ENCODE measurements around the gene TUBB.

TUBB gene

GRCh38 chr6:30683980-30684338 is 36.2 kb upstream of the TUBB start:
- no peak overlapping the region for H2AFZ ChIP-seq (ENCODE audit: low read length)
- H3K79me2 ChIP-seq (ENCODE audit: low read length), result peaks cover 75% of the 10 kb centered on the region
- H3K9me3 ChIP-seq (replicated peaks; ENCODE audit: insufficient read depth, low read length), result no peaks in the 10 kb centered on the region
- peak overlapping the region; percentile 91 for H3K4me2 ChIP-seq (ENCODE audit: low read depth, low read length)
- peak overlapping the region; percentile 80; the same call in 1 of the 2 replicates for H3K27ac ChIP-seq (ENCODE audit: low read length)
- no peaks in the 10 kb centered on the region for H4K20me1 ChIP-seq (ENCODE audit: insufficient read depth, low read length)
- peak overlapping the region; percentile 53 for H3K9ac ChIP-seq (ENCODE audit: low read length)
- H3F3A ChIP-seq (ENCODE audit: insufficient read depth, low read length), result peaks cover 55% of the 10 kb centered on the region
- no peaks in the 10 kb centered on the region for H3K27me3 ChIP-seq (replicated peaks; ENCODE audit: insufficient read depth, low read length)
- DNase-seq, result no peak
- no peaks in the 10 kb centered on the region for H3K9me2 ChIP-seq (replicated peaks; ENCODE audit: insufficient read depth, low read length)
- TF ChIP-seq EZH2 (optimal IDR thresholded peaks at IDR 0.05; ENCODE audit: low read depth, low read length), result no peak
- TF ChIP-seq CTCF (IDR thresholded peaks at IDR 0.05; ENCODE audit: low read length), result no peak
- no peak for TF ChIP-seq EZH2phosphoT487 (IDR thresholded peaks at IDR 0.05; ENCODE audit: low read length)
- peaks cover 32% of the 10 kb centered on the region for H3K4me1 ChIP-seq (ENCODE audit: low read length)
- H3K36me3 ChIP-seq (replicated peaks; ENCODE audit: insufficient read depth, low read length), result no peaks in the 10 kb centered on the region
- peak overlapping the region; percentile 87 for H3K4me3 ChIP-seq (ENCODE audit: low read length)

- Histone ChIP-seq H3K4me1 (ENCODE audit: low read length) (peaks cover 30% of the 10 kb centered on the region), H3K9ac (ENCODE audit: low read length) (peak overlapping the region; percentile 56; the same call in 1 of the 2 replicates)
Measured at GRCh38 chr6:30684386-30685156, 35.6 kb upstream of the TUBB start.

GRCh38 chr6:30685157-30686008 is 34.8 kb upstream of the TUBB start:
- H4K20me1 ChIP-seq (ENCODE audit: insufficient read depth, low read length), result no peaks in the 10 kb centered on the region
- H3K27me3 ChIP-seq (replicated peaks; ENCODE audit: insufficient read depth, low read length), result no peaks in the 10 kb centered on the region
- no peaks in the 10 kb centered on the region for H3K9me3 ChIP-seq (replicated peaks; ENCODE audit: insufficient read depth, low read length)
- H3K4me3 ChIP-seq (ENCODE audit: low read length), result peak overlapping the region; percentile 87
- peak overlapping the region; percentile 69; the same call in 1 of the 2 replicates for H3K27ac ChIP-seq (ENCODE audit: low read length)
- peak overlapping the region; percentile 91 for H3K4me2 ChIP-seq (ENCODE audit: low read depth, low read length)
- peak overlapping the region; percentile 56; the same call in 1 of the 2 replicates for H3K9ac ChIP-seq (ENCODE audit: low read length)
- DNase-seq, result peak; percentile 37
- H3K9me2 ChIP-seq (replicated peaks; ENCODE audit: insufficient read depth, low read length), result no peaks in the 10 kb centered on the region
- TF ChIP-seq EZH2phosphoT487 (IDR thresholded peaks at IDR 0.05; ENCODE audit: low read length), result no peak
- peak; percentile 29 for TF ChIP-seq CTCF (IDR thresholded peaks at IDR 0.05; ENCODE audit: low read length)
- no peak for TF ChIP-seq EZH2 (optimal IDR thresholded peaks at IDR 0.05; ENCODE audit: low read depth, low read length)
- H3K79me2 ChIP-seq (ENCODE audit: low read length), result peaks cover 71% of the 10 kb centered on the region
- H2AFZ ChIP-seq (ENCODE audit: low read length), result 0 out of 2 replicates have a peak overlapping the region, but pooled peaks have one; percentile 46
- H3K36me3 ChIP-seq (replicated peaks; ENCODE audit: insufficient read depth, low read length), result no peaks in the 10 kb centered on the region
- peaks cover 52% of the 10 kb centered on the region for H3F3A ChIP-seq (ENCODE audit: insufficient read depth, low read length)
- peaks cover 29% of the 10 kb centered on the region for H3K4me1 ChIP-seq (ENCODE audit: low read length)

More at GRCh38 chr6:30684386-30685156, 35.6 kb upstream of the TUBB start:
- TF ChIP-seq EZH2phosphoT487 (IDR thresholded peaks at IDR 0.05; ENCODE audit: low read length) (no peak), CTCF (IDR thresholded peaks at IDR 0.05; ENCODE audit: low read length) (no peak), EZH2 (optimal IDR thresholded peaks at IDR 0.05; ENCODE audit: low read depth, low read length) (no peak)
- peak; percentile 40 for DNase-seq
- peaks cover 53% of the 10 kb centered on the region for H3F3A ChIP-seq (ENCODE audit: insufficient read depth, low read length)
- no peak overlapping the region for H2AFZ ChIP-seq (ENCODE audit: low read length)
- peak overlapping the region; percentile 91 for H3K4me2 ChIP-seq (ENCODE audit: low read depth, low read length)
- no peaks in the 10 kb centered on the region for H3K9me2 ChIP-seq (replicated peaks; ENCODE audit: insufficient read depth, low read length)
- H3K4me3 ChIP-seq (ENCODE audit: low read length), result peak overlapping the region; percentile 87
- H3K9me3 ChIP-seq (replicated peaks; ENCODE audit: insufficient read depth, low read length), result no peaks in the 10 kb centered on the region
- no peaks in the 10 kb centered on the region for H3K36me3 ChIP-seq (replicated peaks; ENCODE audit: insufficient read depth, low read length)
- H3K27ac ChIP-seq (ENCODE audit: low read length), result peak overlapping the region; percentile 80; the same call in 1 of the 2 replicates
- no peaks in the 10 kb centered on the region for H3K27me3 ChIP-seq (replicated peaks; ENCODE audit: insufficient read depth, low read length)
- peaks cover 72% of the 10 kb centered on the region for H3K79me2 ChIP-seq (ENCODE audit: low read length)
- H4K20me1 ChIP-seq (ENCODE audit: insufficient read depth, low read length), result no peaks in the 10 kb centered on the region
